ENCODE measurements around the gene FOXP2.

- no peak for TF ChIP-seq CTCF (IDR thresholded peaks at IDR 0.05 in 8 of 11, conservative IDR thresholded peaks at IDR 0.05 in 3 of 11)
- no peak for TF ChIP-seq POLR2AphosphoS5 (IDR thresholded peaks at IDR 0.05)
Measured at GRCh38 chr7:114369294-114369693, 45.3 kb upstream of the FOXP2 start.
